K562 (cell line): ENCODE measurements around the gene KLHL22. TPM values are rescaled to one million over a fixed set of nuclear protein-coding genes. Genes with fewer than 3 reads are reported as not detected.

Experiments used
- BACH1 ChIP-seq: fragments of 200-800 bp; sonication (Bioruptor generic); IDR thresholded peaks from 2 replicates; pipeline ENCODE4 v1.6.1; 2016; ENCODE audit warnings: missing genetic modification characterization, missing compliant biosample characterization
- HES1 ChIP-seq: fragments of 450-650 bp; IDR thresholded peaks from 2 replicates; pipeline ENCODE4 v1.6.1; 2016; ENCODE audit warnings: low read depth, mild to moderate bottlenecking, moderate library complexity
- LEF1 ChIP-seq: fragments of 450-650 bp; IDR thresholded peaks from 2 replicates; pipeline ENCODE4 v1.6.1; 2016; ENCODE audit warnings: mild to moderate bottlenecking
- MAFF ChIP-seq: IDR thresholded peaks from 2 replicates; pipeline ENCODE4 v1.6.1; 2012; ENCODE audit warnings: low read length, improper control_type of control experiment
- MAFK ChIP-seq: IDR thresholded peaks from 2 replicates; pipeline ENCODE4 v1.6.1; 2011; ENCODE audit warnings: low read length, improper control_type of control experiment
- NKRF ChIP-seq: fragments of 450-650 bp; IDR thresholded peaks from 2 replicates; pipeline ENCODE4 v1.6.1; 2016; ENCODE audit warnings: borderline replicate concordance
- RNF2 ChIP-seq: sonication (generic); IDR thresholded peaks from 2 replicates; pipeline ENCODE4 v1.6.1; 2016
- SMARCA5 ChIP-seq: fragments of 450-650 bp; IDR thresholded peaks from 2 replicates; pipeline ENCODE4 v1.6.1; 2016
- TARDBP ChIP-seq: fragments of 450-650 bp; IDR thresholded peaks from 2 replicates; pipeline ENCODE4 v1.6.1; 2016
- TEAD4 ChIP-seq, 2 experiments: sonication (generic) in 1 of 2; formaldehyde crosslinking in 1 of 2; IDR thresholded peaks; 2 replicates each; pipeline versions ENCODE4 v1.6.1 to v1.8.0; 2012 to 2022; ENCODE audit warnings: borderline replicate concordance in 1 of 2, inconsistent platforms in 1 of 2, low read length in 1 of 2, mild to moderate bottlenecking in 1 of 2, missing genetic modification reagents in 1 of 2
- VEZF1 ChIP-seq: fragments of 200-800 bp; sonication (Bioruptor generic); IDR thresholded peaks from 2 replicates; pipeline ENCODE4 v1.6.1; 2017; ENCODE audit warnings: missing genetic modification characterization, missing compliant biosample characterization
- ZBTB40 ChIP-seq, 2 experiments: fragments of 450-650 bp in 1 of 2; sonication (generic) in 1 of 2; formaldehyde crosslinking in 1 of 2; IDR thresholded peaks; 2 replicates each; pipeline versions ENCODE4 v1.7.1 to v1.9.0; 2016 to 2022; ENCODE audit warnings: inconsistent platforms in 1 of 2, mild to moderate bottlenecking in 1 of 2, missing genetic modification reagents in 1 of 2
- ZC3H8 ChIP-seq: fragments of 450-650 bp; IDR thresholded peaks from 2 replicates; pipeline ENCODE4 v1.6.1; 2017
- ZNF239 ChIP-seq: fragments of 250-450 bp; sonication (Bioruptor Pico); IDR thresholded peaks from 2 replicates; pipeline ENCODE4 v1.4.0; 2020; ENCODE audit warnings: mild to moderate bottlenecking
- ZNF436 ChIP-seq: fragments of 250-450, 450-650 bp; sonication (Bioruptor Pico); formaldehyde crosslinking; IDR thresholded peaks from 2 replicates; pipeline ENCODE4 v1.7.0; 2020; ENCODE audit warnings: mild to moderate bottlenecking
- ZNF696 ChIP-seq: fragments of 250-450 bp; sonication (Bioruptor Pico); conservative IDR thresholded peaks from 2 replicates; pipeline ENCODE4 v1.4.0; 2020; ENCODE audit warnings: mild to moderate bottlenecking, moderate library complexity
- ZNF764 ChIP-seq: fragments of 250-450 bp; sonication (Bioruptor Pico); IDR thresholded peaks from 2 replicates; pipeline ENCODE4 v1.4.0; 2020; ENCODE audit warnings: low read depth, mild to moderate bottlenecking, moderate library complexity
- ZNF77 ChIP-seq: fragments of 250-450 bp; sonication (Bioruptor Pico); IDR thresholded peaks from 2 replicates; pipeline ENCODE4 v1.5.0; 2020
- polyA plus RNA-seq, 8 experiments: library from polyadenylated mRNA; depleted of rRNA in 4 of 8; stranded (reverse) in 5 of 8; unstranded in 3 of 8; fragments of >200 nt; fragmentation: Nextera tagmentation in 2 of 8; fragmentation: Illumina TruSeq in 1 of 8; extraction: Ambion mirVana in 2 of 8; extraction: Trizol in 1 of 8; gene quantifications; 2 replicates each; pipeline versions ENCODE4 v1.2.1 to v1.2.3, GENCODE V29; 2011 to 2014; ENCODE audit warnings: inconsistent platforms in 1 of 8, missing spikeins in 1 of 8
- total RNA-seq, 7 experiments: library from RNA; depleted of rRNA in 6 of 7; stranded (reverse); fragments of >200 nt in 6 of 7; fragmentation: Illumina TruSeq in 2 of 7; extraction: Trizol in 2 of 7; gene quantifications; 2 replicates each; pipeline versions ENCODE4 v1.2.1 to v1.2.3, GENCODE V29; 2011 to 2021; ENCODE audit warnings: low replicate concordance in 1 of 7

The KLHL22 gene
- total and polyA plus RNA-seq, 9 of the 15 experiments (the other 6 are each of a cell fraction or from before 2014, with no cell fraction given): 1.3 to 25.6 (median 15.2) TPM

- TF ChIP-seq ZBTB40 (IDR thresholded peaks at IDR 0.05) (no peak), ZBTB40 (CRISPR knock-in tag; IDR thresholded peaks at IDR 0.05) (no peak), BACH1 (tag) (no peak; the same call in 1 of the 2 replicates), NKRF (no peak), MAFK (peak; percentile 61), HES1 (no peak), ZNF696 (no peak), ZNF239 (CRISPR knock-in tag) (no peak), TARDBP (no peak), SMARCA5 (no peak), ZNF764 (CRISPR knock-in tag) (no peak), TEAD4 (IDR thresholded peaks at IDR 0.05; ENCODE audit: low read length) (no peak), TEAD4 (CRISPR knock-in tag; IDR thresholded peaks at IDR 0.05; ENCODE audit: borderline replicate concordance) (no peak), ZC3H8 (no peak), ZNF77 (CRISPR knock-in tag) (no peak), ZNF436 (no peak), RNF2 (no peak), VEZF1 (no peak), MAFF (peak; percentile 75), LEF1 (no peak)
Observed at GRCh38 chr22:20453222-20453621, 42.4 kb downstream of the KLHL22 start (continued).
